ENCODE data around the gene MAP2K7.

DNA sequence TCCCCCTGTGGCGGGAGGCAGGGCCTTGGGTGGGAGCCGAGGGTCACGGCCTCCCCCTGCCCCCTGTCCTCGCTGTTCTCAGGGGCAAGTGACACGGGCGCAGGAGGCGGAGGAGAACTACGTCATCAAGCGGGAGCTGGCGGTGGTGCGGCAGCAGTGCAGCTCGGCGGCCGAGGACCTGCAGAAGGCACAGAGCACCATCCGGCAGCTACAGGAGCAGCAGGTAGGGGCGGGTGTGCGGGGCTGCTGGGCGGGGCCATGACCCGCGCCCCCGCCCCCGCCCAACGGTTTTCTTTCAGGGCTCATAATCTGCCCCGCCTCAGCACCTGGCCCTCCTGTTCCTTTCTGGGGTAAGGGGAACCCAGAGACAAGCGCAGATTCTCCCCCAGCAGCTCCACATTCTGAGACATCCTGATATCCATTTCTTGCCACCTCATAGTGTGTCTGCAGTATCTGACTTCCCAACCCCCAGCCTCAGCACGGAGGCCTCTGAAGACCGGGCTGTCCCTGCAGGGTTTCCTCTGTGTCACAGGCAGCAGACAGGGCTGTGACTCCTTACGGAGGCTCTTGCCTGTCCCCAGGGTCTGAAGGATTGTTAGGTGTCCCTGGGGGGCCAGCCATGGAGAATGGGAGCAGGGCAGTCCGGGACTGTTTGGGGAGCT is 45.4 kb upstream of the MAP2K7 start:
- TF ChIP-seq KAT7 (CRISPR knock-in tag; IDR thresholded peaks at IDR 0.05; ENCODE audit: borderline replicate concordance) (no peak), CDX4 (CRISPR knock-in tag; IDR thresholded peaks at IDR 0.05; ENCODE audit: borderline replicate concordance) (no peak), CTCF (IDR thresholded peaks at IDR 0.05) (no peak), USF2 (CRISPR knock-in tag; IDR thresholded peaks at IDR 0.05) (no peak), JUN (CRISPR knock-in tag; IDR thresholded peaks at IDR 0.05) (no peak), NR2C2 (CRISPR knock-in tag; IDR thresholded peaks at IDR 0.05) (no peak), JAZF1 (CRISPR knock-in tag; IDR thresholded peaks at IDR 0.05) (no peak), FOXJ3 (CRISPR knock-in tag; IDR thresholded peaks at IDR 0.05; ENCODE audit: borderline replicate concordance) (no peak), ZBTB21 (CRISPR knock-in tag; IDR thresholded peaks at IDR 0.05; ENCODE audit: borderline replicate concordance) (no peak), GABPB1 (CRISPR knock-in tag; IDR thresholded peaks at IDR 0.05) (no peak), ZBTB43 (CRISPR knock-in tag; IDR thresholded peaks at IDR 0.05) (no peak)
- TF ChIP-seq, protein P1, sequence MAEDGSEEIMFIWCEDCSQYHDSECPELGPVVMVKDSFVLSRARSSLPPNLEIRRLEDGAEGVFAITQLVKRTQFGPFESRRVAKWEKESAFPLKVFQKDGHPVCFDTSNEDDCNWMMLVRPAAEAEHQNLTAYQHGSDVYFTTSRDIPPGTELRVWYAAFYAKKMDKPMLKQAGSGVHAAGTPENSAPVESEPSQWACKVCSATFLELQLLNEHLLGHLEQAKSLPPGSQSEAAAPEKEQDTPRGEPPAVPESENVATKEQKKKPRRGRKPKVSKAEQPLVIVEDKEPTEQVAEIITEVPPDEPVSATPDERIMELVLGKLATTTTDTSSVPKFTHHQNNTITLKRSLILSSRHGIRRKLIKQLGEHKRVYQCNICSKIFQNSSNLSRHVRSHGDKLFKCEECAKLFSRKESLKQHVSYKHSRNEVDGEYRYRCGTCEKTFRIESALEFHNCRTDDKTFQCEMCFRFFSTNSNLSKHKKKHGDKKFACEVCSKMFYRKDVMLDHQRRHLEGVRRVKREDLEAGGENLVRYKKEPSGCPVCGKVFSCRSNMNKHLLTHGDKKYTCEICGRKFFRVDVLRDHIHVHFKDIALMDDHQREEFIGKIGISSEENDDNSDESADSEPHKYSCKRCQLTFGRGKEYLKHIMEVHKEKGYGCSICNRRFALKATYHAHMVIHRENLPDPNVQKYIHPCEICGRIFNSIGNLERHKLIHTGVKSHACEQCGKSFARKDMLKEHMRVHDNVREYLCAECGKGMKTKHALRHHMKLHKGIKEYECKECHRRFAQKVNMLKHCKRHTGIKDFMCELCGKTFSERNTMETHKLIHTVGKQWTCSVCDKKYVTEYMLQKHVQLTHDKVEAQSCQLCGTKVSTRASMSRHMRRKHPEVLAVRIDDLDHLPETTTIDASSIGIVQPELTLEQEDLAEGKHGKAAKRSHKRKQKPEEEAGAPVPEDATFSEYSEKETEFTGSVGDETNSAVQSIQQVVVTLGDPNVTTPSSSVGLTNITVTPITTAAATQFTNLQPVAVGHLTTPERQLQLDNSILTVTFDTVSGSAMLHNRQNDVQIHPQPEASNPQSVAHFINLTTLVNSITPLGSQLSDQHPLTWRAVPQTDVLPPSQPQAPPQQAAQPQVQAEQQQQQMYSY (CRISPR knock-in tag; IDR thresholded peaks at IDR 0.05), result no peak
- TF ChIP-seq, protein P2, sequence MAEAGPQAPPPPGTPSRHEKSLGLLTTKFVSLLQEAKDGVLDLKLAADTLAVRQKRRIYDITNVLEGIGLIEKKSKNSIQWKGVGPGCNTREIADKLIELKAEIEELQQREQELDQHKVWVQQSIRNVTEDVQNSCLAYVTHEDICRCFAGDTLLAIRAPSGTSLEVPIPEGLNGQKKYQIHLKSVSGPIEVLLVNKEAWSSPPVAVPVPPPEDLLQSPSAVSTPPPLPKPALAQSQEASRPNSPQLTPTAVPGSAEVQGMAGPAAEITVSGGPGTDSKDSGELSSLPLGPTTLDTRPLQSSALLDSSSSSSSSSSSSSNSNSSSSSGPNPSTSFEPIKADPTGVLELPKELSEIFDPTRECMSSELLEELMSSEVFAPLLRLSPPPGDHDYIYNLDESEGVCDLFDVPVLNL (CRISPR knock-in tag; IDR thresholded peaks at IDR 0.05; ENCODE audit: borderline replicate concordance, low read depth), result no peak
